ENCODE data around the gene WSB2.

DNA sequence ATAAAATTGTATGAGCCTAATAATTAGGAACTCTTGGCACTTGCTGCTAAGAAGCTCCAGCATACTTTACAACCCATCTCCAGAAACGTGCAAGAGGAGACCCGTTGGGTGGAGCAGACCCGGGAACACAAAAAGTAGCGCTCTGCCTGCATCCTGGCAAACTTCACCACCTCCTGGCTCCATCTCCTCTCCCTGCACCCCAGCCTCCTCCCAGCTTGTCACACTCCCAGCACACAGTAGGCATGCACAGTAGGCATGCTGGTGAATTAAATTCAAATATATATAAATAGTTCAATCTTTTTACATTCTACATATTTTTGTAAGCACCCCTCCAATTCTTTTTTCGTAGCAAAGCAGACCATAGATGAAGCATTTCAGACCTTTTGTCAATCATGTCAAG lies 41.6 kb upstream of the WSB2 start:
- TF ChIP-seq, protein P1, sequence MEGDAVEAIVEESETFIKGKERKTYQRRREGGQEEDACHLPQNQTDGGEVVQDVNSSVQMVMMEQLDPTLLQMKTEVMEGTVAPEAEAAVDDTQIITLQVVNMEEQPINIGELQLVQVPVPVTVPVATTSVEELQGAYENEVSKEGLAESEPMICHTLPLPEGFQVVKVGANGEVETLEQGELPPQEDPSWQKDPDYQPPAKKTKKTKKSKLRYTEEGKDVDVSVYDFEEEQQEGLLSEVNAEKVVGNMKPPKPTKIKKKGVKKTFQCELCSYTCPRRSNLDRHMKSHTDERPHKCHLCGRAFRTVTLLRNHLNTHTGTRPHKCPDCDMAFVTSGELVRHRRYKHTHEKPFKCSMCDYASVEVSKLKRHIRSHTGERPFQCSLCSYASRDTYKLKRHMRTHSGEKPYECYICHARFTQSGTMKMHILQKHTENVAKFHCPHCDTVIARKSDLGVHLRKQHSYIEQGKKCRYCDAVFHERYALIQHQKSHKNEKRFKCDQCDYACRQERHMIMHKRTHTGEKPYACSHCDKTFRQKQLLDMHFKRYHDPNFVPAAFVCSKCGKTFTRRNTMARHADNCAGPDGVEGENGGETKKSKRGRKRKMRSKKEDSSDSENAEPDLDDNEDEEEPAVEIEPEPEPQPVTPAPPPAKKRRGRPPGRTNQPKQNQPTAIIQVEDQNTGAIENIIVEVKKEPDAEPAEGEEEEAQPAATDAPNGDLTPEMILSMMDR (IDR thresholded peaks at IDR 0.05 in 8 of 11, conservative IDR thresholded peaks at IDR 0.05 in 3 of 11), result no peak
- TF ChIP-seq POLR2AphosphoS5 (IDR thresholded peaks at IDR 0.05), result no peak

All from spleen (tissue), 7 donors.